Epithelial cell of prostate (primary cell): ENCODE measurements around the gene KRT36.
A peak's percentile ranks its signal among the peaks of the same experiment; 100 is the strongest.

Experiments used
- DNase-seq: peaks from one replicate; pipeline ENCODE4 v3.0.0-alpha.2; 2011; ENCODE audit warnings: low read depth, low spot score
- H3K27ac ChIP-seq: fragments of 450-650 bp; 2 replicates; pipeline ENCODE4 v1.5.1; 2017; ENCODE audit warnings: mild to moderate bottlenecking

KRT36 gene

DNA sequence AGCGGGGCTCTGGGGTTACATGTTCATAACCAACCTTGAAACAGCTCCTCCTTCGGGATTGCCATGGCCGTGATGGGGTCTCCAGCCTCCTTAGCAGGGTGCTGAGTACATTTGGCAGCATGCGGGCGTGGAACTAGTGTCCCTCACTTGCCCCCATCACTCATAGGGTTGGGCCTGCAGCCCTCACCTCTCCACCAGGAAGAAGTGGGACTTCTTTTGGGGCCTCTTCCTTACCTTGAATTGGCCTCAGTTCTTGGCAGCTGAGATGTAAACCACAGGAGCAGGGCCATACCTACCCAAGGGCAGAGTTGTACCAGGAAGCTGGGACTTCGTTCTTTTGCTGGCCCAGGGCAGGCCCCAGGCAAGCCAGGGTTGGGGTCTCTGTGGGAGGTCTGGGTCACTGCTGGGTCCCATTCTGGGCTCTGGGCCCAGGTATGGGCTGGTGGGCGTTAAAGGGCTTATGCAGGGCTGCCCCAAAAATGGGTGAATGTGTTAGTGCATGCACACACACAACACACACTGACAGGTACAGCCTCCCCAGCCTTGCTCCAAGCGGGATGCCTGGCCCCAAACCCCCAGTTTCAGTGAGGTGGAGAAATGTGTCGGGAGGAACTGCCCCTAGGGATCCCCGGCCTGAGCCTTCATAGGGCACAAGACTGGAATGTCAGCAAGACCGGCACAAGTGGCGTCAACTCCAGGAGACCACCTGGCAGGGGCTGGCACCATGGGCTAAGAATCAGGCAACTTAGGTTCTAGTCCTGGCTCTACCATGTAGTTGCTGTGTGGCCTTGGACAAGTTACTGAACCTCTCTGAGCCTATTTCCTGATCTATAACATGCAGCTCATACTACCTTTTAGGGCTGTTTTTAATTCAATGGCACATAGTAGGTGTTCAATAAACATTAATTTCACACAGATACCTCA is 32.9 kb upstream of the KRT36 start:
- H3K27ac ChIP-seq = peak overlapping the region; percentile 98
- peak; percentile 95 for DNase-seq

DNA sequence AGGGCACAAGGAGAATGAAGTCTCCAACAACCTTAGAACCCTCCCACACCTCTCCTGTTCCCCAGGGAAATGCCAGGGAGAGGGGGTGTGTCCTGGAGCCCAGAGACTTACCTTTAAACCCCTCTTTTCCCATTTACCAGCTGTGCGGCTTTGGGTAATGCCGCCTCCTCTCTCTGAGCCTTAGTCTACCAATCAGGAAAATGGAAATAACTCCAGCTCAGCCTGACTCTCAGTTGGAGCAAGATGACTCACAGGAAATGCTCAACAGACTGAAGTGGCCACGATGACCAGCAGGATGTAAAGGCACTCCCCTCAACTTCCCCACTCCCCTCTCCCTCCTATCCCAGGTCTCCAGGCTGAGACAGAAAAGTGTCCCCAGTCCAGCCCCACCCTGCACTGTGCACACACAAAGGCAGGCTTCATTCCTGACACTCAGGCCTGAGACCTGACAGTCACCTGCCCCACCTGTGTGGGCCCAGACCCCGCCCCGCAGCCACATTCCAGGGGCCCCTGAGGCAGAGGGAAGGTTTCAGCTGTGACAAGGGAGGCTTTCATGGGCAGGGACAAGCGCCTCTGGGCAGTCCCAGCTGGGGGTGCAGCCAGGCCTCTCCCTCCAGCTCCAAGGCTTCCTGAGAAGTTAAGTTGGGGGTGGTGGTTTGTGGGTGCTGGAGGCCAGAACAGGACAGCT is 32.0 kb upstream of the KRT36 start:
- H3K27ac ChIP-seq = peak overlapping the region; percentile 98
- DNase-seq = peak; percentile 94

DNA sequence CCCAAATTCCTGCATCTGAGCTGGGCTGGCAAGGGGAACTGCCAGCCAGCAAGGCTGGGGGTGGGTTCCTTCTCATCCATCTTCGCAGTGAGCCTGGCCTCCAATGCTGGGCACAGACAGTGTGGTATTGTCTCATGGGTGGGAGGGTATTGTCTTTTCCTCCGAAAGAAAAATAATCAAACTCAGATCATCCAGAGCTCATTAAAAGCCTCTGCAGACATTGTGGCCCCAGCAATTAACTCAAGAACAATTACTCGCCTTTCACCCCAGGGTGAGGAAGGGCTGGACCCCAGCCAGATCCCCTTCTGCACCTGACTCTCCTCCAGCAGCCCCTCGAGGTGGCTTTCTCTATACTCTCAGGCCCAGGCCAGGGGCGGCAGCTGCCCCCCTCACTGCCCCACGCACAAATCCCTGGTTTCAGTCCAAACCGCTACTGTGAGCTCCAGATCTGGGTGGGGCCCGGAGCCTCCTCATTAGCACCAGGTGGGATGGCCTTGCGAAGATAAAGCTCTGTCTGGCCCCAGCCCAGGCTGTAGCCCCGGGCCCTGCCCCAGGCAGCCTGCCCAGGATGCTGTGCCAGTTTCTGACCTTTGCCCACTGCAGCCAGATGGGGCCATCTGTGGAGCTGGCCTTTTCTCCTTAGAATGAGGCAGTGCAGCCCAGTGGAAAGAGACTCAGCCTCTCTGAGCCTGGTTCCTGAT is 31.3 kb upstream of the KRT36 start:
- no peak for DNase-seq
- H3K27ac ChIP-seq = peak overlapping the region; percentile 98

DNA sequence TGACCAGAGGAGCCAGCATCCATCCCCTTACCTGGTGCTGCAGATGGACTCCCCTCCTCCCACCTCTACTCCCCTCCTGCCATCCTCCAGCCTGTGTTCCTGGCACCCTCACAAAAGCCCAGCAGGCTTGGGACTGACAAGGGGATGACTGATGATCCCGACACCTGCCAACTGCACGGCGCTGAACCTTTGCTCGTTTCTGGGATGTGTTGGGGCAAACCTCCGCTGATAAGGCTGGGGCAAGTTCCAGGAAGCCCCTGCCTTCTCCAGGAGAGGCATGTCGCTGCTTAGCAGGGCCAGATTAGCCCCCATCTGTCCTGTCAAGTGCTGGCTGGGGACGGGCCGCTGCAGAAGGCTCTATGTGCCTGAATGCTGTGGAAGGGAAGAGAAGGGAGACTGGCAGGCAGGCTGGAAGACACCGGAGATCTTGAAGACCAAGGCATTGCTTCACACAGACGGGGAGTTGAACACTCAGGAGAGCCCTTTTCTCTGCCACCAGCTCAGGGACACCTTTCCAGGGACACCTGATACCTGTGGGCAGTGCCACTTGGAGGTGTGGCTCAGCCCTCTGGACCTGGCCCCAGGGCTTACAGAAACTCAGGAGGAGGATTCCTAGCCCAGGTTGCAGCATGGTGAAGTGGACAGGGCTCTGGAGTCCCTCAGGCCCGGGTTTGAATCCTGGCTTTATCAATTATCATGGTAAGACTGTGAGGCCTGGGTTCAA is 30.0 kb upstream of the KRT36 start:
- DNase-seq = no peak
- peak overlapping the region; percentile 98 for H3K27ac ChIP-seq

DNA sequence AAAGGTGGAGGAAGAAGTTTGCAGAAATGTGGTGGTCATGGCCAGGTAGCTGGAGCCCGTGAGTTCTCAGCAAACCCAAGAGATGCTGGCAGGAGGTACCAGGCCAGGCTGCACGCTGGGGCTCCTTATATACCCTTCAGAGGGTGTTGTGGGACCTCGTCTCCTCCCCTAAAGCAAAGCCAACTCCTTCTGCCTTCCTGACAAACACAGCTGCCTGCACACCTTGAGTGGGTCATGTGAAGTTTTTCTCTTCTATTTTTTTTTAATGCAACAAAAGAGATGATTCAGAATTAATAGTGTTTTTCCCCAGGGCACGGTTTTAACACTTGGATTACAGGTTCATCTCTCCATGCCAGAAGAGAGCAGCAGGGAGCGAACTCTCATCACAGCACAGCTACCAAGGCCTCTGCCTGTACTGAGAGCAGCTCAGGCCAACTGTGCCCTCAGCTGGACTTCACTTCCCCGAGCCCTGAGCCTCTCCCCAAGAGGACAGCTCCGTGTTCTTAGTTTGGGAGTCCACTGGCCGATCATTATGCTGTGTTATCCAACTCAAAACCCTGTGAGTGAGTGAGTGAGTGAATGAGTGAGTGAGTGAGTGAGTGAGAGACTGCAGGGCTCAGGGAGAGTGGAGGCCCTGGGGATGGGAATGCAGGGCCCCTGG is 29.2 kb upstream of the KRT36 start, which contains the start of gene KRT15:
Gene KRT15, minus strand, starts transcription at position 102 of the 661 bp plus-strand sequence. Its CDS starts 63 bp downstream, at position 39.
- peak within 1 kb of the TSS; percentile 98 for H3K27ac ChIP-seq
- DNase-seq = no peak

DNA sequence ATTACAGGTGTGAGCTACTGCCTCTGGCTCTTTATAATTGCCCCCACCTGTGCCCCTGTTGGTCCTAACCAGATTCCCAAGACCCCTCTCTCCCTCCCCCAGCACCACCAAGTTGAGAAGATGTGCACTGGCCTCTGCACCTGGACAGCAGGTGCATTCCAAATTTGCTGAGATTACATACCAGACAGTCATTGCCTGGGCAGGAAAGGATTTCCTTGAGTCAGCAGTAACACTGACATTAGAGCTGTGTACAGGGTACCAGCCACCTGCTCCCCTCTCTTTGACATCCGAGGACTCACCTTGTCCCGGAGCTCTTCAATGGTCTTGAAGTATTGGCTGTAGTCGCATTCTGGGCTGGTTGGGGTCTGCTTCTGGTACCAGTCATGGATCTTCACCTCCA is 28.3 kb upstream of the KRT36 start:
- no peak for DNase-seq
- H3K27ac ChIP-seq = peak overlapping the region; percentile 98

DNA sequence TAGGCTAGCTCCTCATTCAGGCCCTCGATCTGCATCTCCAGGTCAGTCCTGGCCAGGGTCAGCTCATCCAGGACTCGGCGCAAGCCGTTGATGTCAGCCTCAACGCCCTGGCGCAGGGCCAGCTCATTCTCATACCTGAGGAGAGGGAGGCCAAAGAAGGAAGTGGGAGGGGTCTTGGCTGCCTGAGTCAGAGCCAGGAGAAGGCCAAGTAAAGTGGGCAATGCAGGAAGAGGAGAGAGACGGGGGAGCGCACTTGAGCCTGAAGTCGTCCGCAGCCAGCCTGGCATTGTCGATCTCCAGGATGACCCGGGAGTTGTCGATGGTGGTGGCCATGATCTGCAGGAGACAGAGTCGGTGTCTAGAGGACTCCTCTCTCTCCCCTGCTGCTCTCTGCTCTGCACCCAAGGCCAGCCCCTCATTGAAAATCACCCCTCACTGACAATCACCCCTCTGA is 27.1 kb upstream of the KRT36 start:
- DNase-seq = no peak

DNA sequence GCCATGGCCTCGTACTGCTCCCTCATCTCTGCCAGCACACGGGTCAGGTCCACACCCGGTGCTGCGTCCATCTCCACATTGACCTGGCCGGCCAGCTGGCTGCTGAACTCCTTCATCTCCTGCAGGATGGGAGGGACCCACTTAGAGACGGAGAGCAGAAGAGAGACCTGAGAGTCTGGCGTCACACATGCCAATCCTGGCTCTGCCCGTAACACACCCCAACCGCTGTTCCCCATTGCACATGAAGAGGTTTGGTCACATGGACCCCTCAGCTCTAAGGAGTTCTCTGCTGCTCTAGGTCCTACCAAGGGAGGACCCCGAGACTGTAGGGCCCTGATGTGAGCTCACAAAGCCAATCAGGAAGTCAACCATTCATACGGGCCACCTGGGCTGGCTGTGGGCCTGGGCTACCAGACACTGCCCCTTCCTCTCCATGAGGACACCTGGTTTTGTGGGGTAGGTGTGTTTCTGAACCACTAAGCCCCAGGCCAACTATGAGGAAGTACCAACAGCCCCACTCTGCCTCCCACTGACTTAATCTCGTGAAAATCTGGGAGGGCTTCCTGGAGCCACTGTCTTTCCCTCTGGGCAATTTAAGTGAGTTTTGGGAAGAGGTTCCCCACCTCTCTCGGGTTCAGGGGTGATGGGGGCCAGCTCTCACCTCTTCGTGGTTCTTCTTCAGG is 26.6 kb upstream of the KRT36 start:
- H3K27ac ChIP-seq = peak overlapping the region; percentile 98
- DNase-seq = no peak

More for the DNA sequence above, 27.1 kb upstream of the KRT36 start:
- H3K27ac ChIP-seq = peak overlapping the region; percentile 98

DNA sequence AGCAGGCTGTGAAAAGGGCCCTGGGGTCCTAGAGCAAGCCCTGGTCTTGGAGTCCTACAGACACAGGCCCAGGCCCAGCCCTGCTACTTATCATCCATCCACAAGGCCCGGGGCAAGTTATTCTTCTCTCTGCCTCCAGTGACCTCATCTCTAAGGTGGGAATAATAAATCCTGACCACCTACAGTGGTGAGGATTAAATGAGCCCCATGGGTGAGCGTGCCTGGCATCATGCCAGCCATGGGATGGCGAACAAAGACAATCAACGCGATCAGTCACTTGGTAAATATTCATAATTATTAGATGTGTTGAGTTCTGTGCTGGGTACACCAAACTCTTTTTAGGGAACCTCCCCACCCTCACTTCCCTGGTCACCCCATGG is 23.4 kb upstream of the KRT36 start:
- H3K27ac ChIP-seq = peak overlapping the region; percentile 98
- DNase-seq = no peak

DNA sequence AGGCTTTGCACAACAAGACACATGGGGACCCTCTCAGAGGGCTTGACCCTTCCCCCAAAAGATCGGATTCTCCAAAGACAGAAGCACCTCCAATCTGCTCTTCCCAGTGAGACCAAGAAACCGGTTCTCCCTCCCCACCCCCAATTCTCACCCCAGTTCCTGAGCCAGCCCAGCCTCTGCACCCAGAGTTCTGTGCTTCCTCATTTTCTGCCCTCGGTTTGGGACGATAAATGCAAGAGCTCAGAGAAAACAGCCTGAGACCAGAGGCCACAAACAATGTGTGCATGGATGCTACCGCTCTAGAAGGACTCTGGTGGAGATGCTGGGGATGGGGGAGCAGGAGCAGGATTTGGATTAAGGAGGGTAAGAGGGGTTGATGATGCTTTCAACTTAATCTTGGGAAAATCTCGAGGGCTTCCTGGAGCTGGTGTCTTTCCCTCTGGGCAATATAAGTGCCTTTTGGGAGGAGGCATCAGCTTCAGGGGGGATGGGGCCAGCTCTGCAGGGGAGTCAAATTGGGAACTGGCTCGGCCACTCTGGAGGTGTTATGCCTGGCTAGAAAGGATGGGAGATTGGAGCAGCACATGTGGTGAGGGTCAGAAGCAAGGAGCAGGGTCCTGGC is 22.9 kb upstream of the KRT36 start:
- H3K27ac ChIP-seq = peak overlapping the region; percentile 98
- no peak for DNase-seq

DNA sequence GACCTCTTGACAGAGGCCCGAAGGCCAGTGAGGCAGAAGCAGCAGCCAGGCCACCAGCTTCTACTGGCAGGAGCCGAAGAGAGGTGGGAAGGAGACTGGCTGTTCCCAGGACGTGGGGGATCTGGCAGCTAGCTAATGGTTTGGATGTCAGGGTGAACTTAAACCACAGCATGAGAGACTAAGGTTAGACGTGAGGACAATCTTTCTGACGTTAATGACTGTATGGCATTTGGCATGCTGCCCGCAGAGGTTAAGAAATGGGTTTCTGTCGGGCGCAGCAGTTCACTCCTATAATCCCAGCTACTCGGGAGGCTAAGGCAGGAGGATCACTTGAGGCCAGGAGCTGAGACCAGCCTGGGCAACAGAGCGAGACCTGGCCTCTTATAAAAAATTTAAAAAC is 22.0 kb upstream of the KRT36 start:
- peak overlapping the region; percentile 98 for H3K27ac ChIP-seq
- no peak for DNase-seq

DNA sequence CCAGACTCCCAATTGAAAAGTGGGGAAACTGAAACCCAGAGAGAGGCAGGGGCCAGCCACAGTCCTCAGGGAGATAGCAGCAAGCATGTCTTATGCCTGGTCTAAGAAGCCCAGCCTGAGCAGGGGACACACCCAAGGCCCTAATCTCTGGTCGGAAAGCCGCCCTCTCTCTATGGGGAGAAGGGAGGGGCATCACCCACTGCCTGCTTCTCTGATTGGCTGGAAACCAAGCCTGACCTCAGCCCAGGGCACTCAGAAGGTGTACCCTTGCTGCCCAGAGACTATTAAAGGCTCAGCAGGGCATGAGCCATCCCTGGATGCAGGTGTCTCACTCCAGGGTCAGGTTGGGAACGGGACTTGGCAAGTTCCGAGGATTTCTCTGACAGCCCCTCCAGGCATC is 21.4 kb upstream of the KRT36 start:
- DNase-seq = no peak
- H3K27ac ChIP-seq = peak overlapping the region; percentile 98

DNA sequence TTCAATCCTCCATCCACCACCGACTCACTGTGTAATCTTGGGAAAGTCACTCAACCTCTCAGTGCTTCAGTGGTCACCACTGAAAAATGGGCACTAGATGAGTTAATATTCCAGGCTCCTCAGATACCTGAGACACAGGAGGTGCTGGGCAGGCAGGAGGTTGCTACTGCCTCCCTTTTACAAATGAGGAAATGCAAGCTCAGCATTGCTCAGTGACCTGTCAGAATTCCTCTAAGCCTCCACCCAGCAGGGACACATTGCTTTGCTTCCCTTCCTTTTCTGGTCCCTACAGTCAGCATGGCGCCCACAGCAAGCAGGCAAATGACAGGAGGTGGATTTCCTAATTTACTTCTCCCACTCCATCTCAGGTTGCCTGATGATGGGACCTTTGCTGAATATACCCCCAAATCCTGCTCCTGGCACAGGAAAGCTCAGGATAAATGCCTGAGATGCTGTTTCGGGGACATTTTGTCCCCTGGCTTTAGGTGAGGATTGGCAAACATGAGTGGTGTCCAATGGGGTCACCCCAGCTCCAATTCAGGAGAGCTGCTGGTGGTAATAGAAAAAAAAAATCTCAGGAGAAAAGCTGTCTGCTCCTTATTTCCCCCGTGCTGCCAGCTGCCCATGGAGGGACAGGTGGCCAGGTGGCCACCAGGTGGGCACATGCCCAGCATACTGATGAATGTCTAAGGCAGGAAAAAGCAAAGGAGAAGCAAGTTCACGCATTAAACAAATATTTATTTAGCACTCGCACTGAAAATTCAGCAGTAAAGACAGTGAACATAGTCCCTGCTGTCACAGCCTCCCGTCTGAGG is 20.7 kb upstream of the KRT36 start:
- peak overlapping the region; percentile 98 for H3K27ac ChIP-seq
- no peak for DNase-seq

DNA sequence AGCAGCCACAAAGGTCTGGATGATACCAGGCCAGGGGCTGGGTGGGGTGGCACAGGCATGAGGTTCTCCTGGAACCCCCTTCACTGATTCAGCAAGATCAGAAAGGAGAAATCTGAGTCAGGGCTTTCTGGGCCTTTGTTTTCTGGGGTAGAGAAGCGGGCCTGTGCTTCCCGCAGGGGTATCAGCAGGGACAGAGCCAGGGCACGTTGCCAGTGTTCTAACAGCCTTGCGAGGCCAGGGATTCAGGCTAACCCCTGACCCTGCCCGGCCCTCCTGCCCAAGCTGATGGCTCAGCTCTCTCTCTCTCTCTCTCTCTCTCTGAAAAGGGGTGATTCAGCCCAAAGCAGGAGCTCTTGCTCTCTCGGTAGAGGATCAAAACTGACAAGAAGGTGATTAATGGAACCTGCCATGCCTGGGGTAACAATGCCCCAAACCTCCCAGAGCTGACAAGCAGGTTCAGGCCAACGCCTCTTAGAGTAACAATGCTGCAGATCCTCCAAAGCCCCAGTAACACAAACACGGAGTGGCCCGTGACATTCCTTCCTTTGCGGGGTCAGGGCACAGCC is 17.7 kb upstream of the KRT36 start:
- peak overlapping the region; percentile 56 for H3K27ac ChIP-seq
- no peak for DNase-seq

DNA sequence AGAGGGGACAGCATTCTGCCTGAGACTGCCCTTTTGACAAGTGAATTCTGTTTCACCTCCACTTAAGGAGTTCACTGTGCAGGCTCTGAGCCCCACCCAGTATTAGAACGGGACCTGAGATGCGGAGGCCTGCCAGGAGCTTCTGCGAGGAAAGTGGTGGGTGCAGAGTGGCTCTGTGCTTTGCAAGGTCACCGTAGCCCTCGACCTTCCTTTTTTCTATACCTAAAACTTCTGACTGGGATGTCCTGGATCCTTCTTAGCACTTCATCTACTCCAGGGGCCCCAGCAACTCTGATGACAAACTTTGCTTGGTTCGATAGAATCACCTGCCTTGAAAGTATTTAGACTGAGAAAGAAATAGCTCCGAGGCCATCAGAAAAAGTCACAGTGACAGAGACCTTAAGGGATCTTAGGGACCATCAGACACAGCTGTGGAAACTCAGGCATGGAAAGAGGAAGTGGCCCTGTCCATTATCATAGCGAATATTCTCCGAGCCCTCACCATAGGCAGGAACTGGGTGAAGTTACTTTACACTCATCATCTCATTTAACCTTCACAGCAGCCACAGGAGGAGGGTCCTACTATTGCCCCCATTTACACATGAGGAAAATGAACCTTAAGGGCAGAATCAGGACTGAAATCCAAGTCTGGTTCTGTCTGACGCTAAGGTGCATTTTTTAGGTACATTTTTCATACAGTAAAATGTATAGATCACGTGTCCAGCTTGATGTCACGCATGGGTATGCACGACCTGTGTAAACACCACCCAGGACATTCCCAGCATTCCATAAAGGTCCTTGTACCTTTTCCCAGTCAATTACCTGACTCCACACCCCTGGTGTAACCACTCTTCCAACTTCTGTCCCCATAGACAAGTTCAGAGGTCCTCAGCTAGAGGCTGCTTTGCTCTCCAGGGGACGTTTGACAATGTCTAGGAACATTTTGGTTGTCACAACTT is 16.4 kb upstream of the KRT36 start:
- no peak for DNase-seq
- H3K27ac ChIP-seq = peak overlapping the region; percentile 56
